ENCODE results near the gene NPAS3.

Gene NPAS3

DNA sequence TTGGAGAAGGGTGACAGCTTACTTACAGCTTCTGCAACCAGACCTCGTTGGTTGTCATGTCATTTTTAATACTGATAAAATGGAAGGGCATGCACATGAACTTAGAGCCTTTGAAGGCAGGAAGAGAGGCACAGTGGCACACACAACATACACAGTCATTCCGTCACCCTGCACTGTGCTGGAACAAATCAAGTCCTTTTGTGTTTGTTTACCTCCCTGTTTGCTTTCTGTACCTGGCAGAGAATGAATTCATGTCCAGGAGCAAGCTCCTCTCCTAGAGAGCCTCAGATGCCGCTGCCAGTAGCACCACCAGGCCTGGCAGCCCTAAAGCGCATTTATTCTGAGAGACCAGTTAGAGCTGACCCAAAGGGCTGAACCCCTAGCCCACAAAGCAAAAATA, 551.9 kb downstream of the NPAS3 start:
- H3K14ac ChIP-seq (ENCODE audit: low read length) = no peak overlapping the region
- no peak overlapping the region for H3K27ac ChIP-seq (ENCODE audit: low read depth, low read length)
- H2AK5ac ChIP-seq (ENCODE audit: low read length) = no peak overlapping the region
- H2BK5ac ChIP-seq (ENCODE audit: low read depth, low read length, poor library complexity) = no peak overlapping the region
- H4K8ac ChIP-seq (ENCODE audit: low read depth, low read length) = no peak overlapping the region
- H3K4me2 ChIP-seq (ENCODE audit: low read length) = no peak overlapping the region
- no peak overlapping the region for H2AFZ ChIP-seq (ENCODE audit: insufficient read depth, low read length, poor library complexity)
- H3K4me1 ChIP-seq (ENCODE audit: control insufficient read depth in 1 of 2, insufficient read depth in 2 of 2, low read length in 2 of 2) = no peaks in the 10 kb centered on the region
- H3K9me3 ChIP-seq (ENCODE audit: insufficient read depth, low read depth, low read length) = no peaks in the 10 kb centered on the region
- H3K36me3 ChIP-seq (ENCODE audit: control insufficient read depth in 1 of 2, insufficient read depth in 2 of 2, low read length in 2 of 2) = no peaks in the 10 kb centered on the region
- H3K4ac ChIP-seq (ENCODE audit: low read depth, low read length) = no peak overlapping the region
- H4K12ac ChIP-seq (ENCODE audit: low read depth, low read length) = no peak overlapping the region
- no peaks in the 10 kb centered on the region for H3K79me2 ChIP-seq (ENCODE audit: control insufficient read depth, insufficient read depth, low read length, poor library complexity)
- no peak overlapping the region for H3K9ac ChIP-seq (ENCODE audit: low read length)
- no peak overlapping the region for H4K91ac ChIP-seq (ENCODE audit: low read depth, low read length)
- no peak overlapping the region for H3K18ac ChIP-seq (ENCODE audit: low read length)
- no peak overlapping the region for H3K23ac ChIP-seq (ENCODE audit: low read length)
- H3K27me3 ChIP-seq (ENCODE audit: insufficient read depth, low read length) = no peaks in the 10 kb centered on the region
- H2BK120ac ChIP-seq (ENCODE audit: insufficient read depth, low read length, poor library complexity) = no peak overlapping the region
- DNase-seq = no peak
- H3K79me1 ChIP-seq (ENCODE audit: low read length) = no peaks in the 10 kb centered on the region
- no peak overlapping the region for H3K4me3 ChIP-seq (ENCODE audit: low read depth, low read length)
- H2BK12ac ChIP-seq (ENCODE audit: low read length) = no peak overlapping the region
- no CpG with 5 or more reads among the region's 4 CpGs for WGBS (ENCODE audit: extremely low coverage, insufficient coverage, insufficient read length)

GRCh38 chr14:33491112-33491511, 552.4 kb downstream of the NPAS3 start:
- no peaks in the 10 kb centered on the region for H3K4me1 ChIP-seq (ENCODE audit: control insufficient read depth in 1 of 2, insufficient read depth in 2 of 2, low read length in 2 of 2)
- no peak overlapping the region for H2AK5ac ChIP-seq (ENCODE audit: low read length)
- no peak overlapping the region for H4K8ac ChIP-seq (ENCODE audit: low read depth, low read length)
- no peak overlapping the region for H3K4ac ChIP-seq (ENCODE audit: low read depth, low read length)
- H3K18ac ChIP-seq (ENCODE audit: low read length) = no peak overlapping the region
- H2BK12ac ChIP-seq (ENCODE audit: low read length) = no peak overlapping the region
- WGBS (ENCODE audit: extremely low coverage, insufficient coverage, insufficient read length) = no CpG with 5 or more reads among the region's 4 CpGs
- no peak for DNase-seq
- H3K36me3 ChIP-seq (ENCODE audit: control insufficient read depth in 1 of 2, insufficient read depth in 2 of 2, low read length in 2 of 2) = no peaks in the 10 kb centered on the region
- no peak overlapping the region for H4K91ac ChIP-seq (ENCODE audit: low read depth, low read length)
- H3K23ac ChIP-seq (ENCODE audit: low read length) = no peak overlapping the region
- H3K9me3 ChIP-seq (ENCODE audit: insufficient read depth, low read depth, low read length) = no peaks in the 10 kb centered on the region
- no peak overlapping the region for H4K12ac ChIP-seq (ENCODE audit: low read depth, low read length)
- no peak overlapping the region for H3K27ac ChIP-seq (ENCODE audit: low read depth, low read length)
- no peaks in the 10 kb centered on the region for H3K79me2 ChIP-seq (ENCODE audit: control insufficient read depth, insufficient read depth, low read length, poor library complexity)
- no peak overlapping the region for H2AFZ ChIP-seq (ENCODE audit: insufficient read depth, low read length, poor library complexity)
- no peak overlapping the region for H2BK5ac ChIP-seq (ENCODE audit: low read depth, low read length, poor library complexity)
- H3K14ac ChIP-seq (ENCODE audit: low read length) = no peak overlapping the region
- H3K79me1 ChIP-seq (ENCODE audit: low read length) = no peaks in the 10 kb centered on the region
- H3K4me2 ChIP-seq (ENCODE audit: low read length) = no peak overlapping the region
- no peak overlapping the region for H3K9ac ChIP-seq (ENCODE audit: low read length)
- H3K27me3 ChIP-seq (ENCODE audit: insufficient read depth, low read length) = no peaks in the 10 kb centered on the region
- no peak overlapping the region for H3K4me3 ChIP-seq (ENCODE audit: low read depth, low read length)
- no peak overlapping the region for H2BK120ac ChIP-seq (ENCODE audit: insufficient read depth, low read length, poor library complexity)

DNA sequence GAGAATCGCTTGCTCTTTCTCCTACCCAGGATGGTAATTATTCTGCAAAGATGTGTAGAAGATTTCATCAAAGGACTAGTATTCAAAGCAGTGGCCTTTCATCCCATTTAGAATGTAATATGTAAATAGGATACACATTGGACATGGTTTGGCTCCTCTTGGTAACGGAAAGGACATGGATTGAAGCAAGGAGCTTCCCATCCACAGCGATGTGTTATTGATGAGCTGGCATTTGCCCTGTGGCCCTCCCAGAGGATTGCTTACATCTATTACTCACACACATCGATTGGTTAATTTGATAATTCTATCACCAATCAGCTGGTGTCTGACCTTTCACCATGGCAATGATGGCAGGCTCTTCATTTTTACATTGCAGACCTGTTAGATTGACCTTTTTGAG, 553.8 kb downstream of the NPAS3 start:
- Histone ChIP-seq H3K9me3 (ENCODE audit: insufficient read depth, low read depth, low read length) (no peaks in the 10 kb centered on the region), H3K79me2 (ENCODE audit: control insufficient read depth, insufficient read depth, low read length, poor library complexity) (no peaks in the 10 kb centered on the region), H3K18ac (ENCODE audit: low read length) (no peak overlapping the region), H4K8ac (ENCODE audit: low read depth, low read length) (no peak overlapping the region), H3K4ac (ENCODE audit: low read depth, low read length) (no peak overlapping the region), H2BK12ac (ENCODE audit: low read length) (no peak overlapping the region), H3K9ac (ENCODE audit: low read length) (no peak overlapping the region), H2AFZ (ENCODE audit: insufficient read depth, low read length, poor library complexity) (no peak overlapping the region), H3K79me1 (ENCODE audit: low read length) (no peaks in the 10 kb centered on the region), H4K12ac (ENCODE audit: low read depth, low read length) (no peak overlapping the region), H3K4me1 (ENCODE audit: control insufficient read depth in 1 of 2, insufficient read depth in 2 of 2, low read length in 2 of 2) (no peaks in the 10 kb centered on the region), H3K4me2 (ENCODE audit: low read length) (no peak overlapping the region), H3K4me3 (ENCODE audit: low read depth, low read length) (no peak overlapping the region), H2BK120ac (ENCODE audit: insufficient read depth, low read length, poor library complexity) (no peak overlapping the region), H3K23ac (ENCODE audit: low read length) (no peak overlapping the region), H3K27me3 (ENCODE audit: insufficient read depth, low read length) (no peaks in the 10 kb centered on the region), H2AK5ac (ENCODE audit: low read length) (no peak overlapping the region), H3K14ac (ENCODE audit: low read length) (no peak overlapping the region), H3K36me3 (ENCODE audit: control insufficient read depth in 1 of 2, insufficient read depth in 2 of 2, low read length in 2 of 2) (no peaks in the 10 kb centered on the region), H2BK5ac (ENCODE audit: low read depth, low read length, poor library complexity) (no peak overlapping the region), H4K91ac (ENCODE audit: low read depth, low read length) (no peak overlapping the region), H3K27ac (ENCODE audit: low read depth, low read length) (no peak overlapping the region)
- no CpG with 5 or more reads among the region's 4 CpGs for WGBS (ENCODE audit: extremely low coverage, insufficient coverage, insufficient read length)
- DNase-seq = no peak

DNA sequence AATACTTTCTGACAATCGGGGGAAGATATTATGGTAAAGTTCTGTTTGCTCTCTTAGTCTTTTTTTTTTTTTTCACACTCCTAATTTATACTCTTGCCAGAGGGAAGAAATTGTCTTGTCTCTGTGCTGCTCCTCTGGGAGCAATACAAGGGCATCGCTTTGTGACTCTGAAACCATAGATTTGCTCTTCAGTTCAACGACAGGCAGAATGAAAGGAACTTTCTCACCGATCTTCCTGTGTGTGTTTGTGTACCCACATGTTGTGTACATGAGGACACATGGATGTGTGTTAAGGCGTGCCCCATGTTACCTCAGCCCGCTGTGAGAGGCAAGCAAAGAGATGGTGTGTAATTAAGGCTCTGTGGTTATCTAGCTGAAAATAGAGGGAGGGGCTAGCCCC, 554.6 kb downstream of the NPAS3 start:
- Histone ChIP-seq H3K4me1 (ENCODE audit: control insufficient read depth in 1 of 2, insufficient read depth in 2 of 2, low read length in 2 of 2) (no peaks in the 10 kb centered on the region), H3K4me3 (ENCODE audit: low read depth, low read length) (no peak overlapping the region), H3K27me3 (ENCODE audit: insufficient read depth, low read length) (no peaks in the 10 kb centered on the region), H4K91ac (ENCODE audit: low read depth, low read length) (no peak overlapping the region), H3K79me1 (ENCODE audit: low read length) (no peaks in the 10 kb centered on the region), H2AFZ (ENCODE audit: insufficient read depth, low read length, poor library complexity) (no peak overlapping the region), H2BK120ac (ENCODE audit: insufficient read depth, low read length, poor library complexity) (no peak overlapping the region), H4K12ac (ENCODE audit: low read depth, low read length) (no peak overlapping the region), H3K9me3 (ENCODE audit: insufficient read depth, low read depth, low read length) (no peaks in the 10 kb centered on the region), H2BK12ac (ENCODE audit: low read length) (no peak overlapping the region), H4K8ac (ENCODE audit: low read depth, low read length) (no peak overlapping the region), H3K9ac (ENCODE audit: low read length) (no peak overlapping the region), H3K36me3 (ENCODE audit: control insufficient read depth in 1 of 2, insufficient read depth in 2 of 2, low read length in 2 of 2) (no peaks in the 10 kb centered on the region), H3K4me2 (ENCODE audit: low read length) (no peak overlapping the region), H3K23ac (ENCODE audit: low read length) (no peak overlapping the region), H2BK5ac (ENCODE audit: low read depth, low read length, poor library complexity) (no peak overlapping the region), H3K18ac (ENCODE audit: low read length) (no peak overlapping the region), H2AK5ac (ENCODE audit: low read length) (no peak overlapping the region), H3K14ac (ENCODE audit: low read length) (no peak overlapping the region), H3K27ac (ENCODE audit: low read depth, low read length) (no peak overlapping the region), H3K4ac (ENCODE audit: low read depth, low read length) (no peak overlapping the region), H3K79me2 (ENCODE audit: control insufficient read depth, insufficient read depth, low read length, poor library complexity) (no peaks in the 10 kb centered on the region)
- DNase-seq = no peak
- WGBS (ENCODE audit: extremely low coverage, insufficient coverage, insufficient read length) = no CpG with 5 or more reads among the region's 6 CpGs

Measured in trophoblast cell (in vitro differentiated cells and primary cell).